WTC11 (cell line): Measurements from ENCODE around the gene PPP1R15B. TPM values are rescaled to one million over a fixed set of nuclear protein-coding genes. Genes with fewer than 3 reads are reported as not detected.

ENCODE experiments used
- ATAC-seq: fragments of 200-7000 bp; cut with Tn5 transposase; 2 replicates; pipeline ENCODE4 v1.10.0; 2021; ENCODE audit warnings: mild to moderate bottlenecking, moderate library complexity
- CTCF ChIA-PET: fragments of 300-600 bp; sonication (Branson Sonifier 250); formaldehyde crosslinking; loops from one replicate; lab custom pipeline; 2021; ENCODE audit warnings: antibody characterized with exemption; lab: Charles Lee
- POLR2A ChIA-PET: fragments of 350-600 bp; sonication (Branson Sonifier 250); formaldehyde crosslinking; loops from one replicate; lab custom pipeline; 2021; ENCODE audit warnings: antibody characterized with exemption; lab: Charles Lee
- DNase-seq: peaks from one replicate; pipeline ENCODE4 v3.0.0; 2021; ENCODE audit warnings: low spot score
- H3K27ac Mint-ChIP-seq: 2 replicates; pipeline ENCODE4 v1.8.0; 2021; ENCODE audit warnings: mixed read lengths
- H3K27me3 Mint-ChIP-seq: 2 replicates; pipeline ENCODE4 v1.8.0; 2021; ENCODE audit warnings: low read depth, mild to moderate bottlenecking, moderate library complexity, mixed read lengths
- H3K36me3 Mint-ChIP-seq: 2 replicates; pipeline ENCODE4 v1.8.0; 2021; ENCODE audit warnings: mixed read lengths
- H3K4me1 Mint-ChIP-seq: 2 replicates; pipeline ENCODE4 v1.8.0; 2022; ENCODE audit warnings: mixed read lengths
- H3K4me3 Mint-ChIP-seq: 2 replicates; pipeline ENCODE4 v1.8.0; 2021; ENCODE audit warnings: mild to moderate bottlenecking, moderate library complexity, mixed read lengths
- H3K9me3 Mint-ChIP-seq: 2 replicates; pipeline ENCODE4 v1.8.0; 2021; ENCODE audit warnings: mixed read lengths
- AFF4 ChIP-seq: sonication (generic); formaldehyde crosslinking; IDR thresholded peaks from 2 replicates; pipeline ENCODE4 v1.8.1; 2023; ENCODE audit warnings: mild to moderate bottlenecking, missing genetic modification reagents, borderline replicate concordance
- AR ChIP-seq: fragments of 250-450 bp; sonication (Bioruptor Pico); IDR thresholded peaks from 2 replicates; pipeline ENCODE4 v1.9.0; 2021; ENCODE audit warnings: mild to moderate bottlenecking
- CREB1 ChIP-seq: sonication (generic); formaldehyde crosslinking; IDR thresholded peaks from 2 replicates; pipeline ENCODE4 v1.8.0; 2023; ENCODE audit warnings: mild to moderate bottlenecking, missing genetic modification reagents
- ETV6 ChIP-seq: sonication (generic); formaldehyde crosslinking; IDR thresholded peaks from 2 replicates; pipeline ENCODE4 v1.8.1; 2022; ENCODE audit warnings: mild to moderate bottlenecking, missing genetic modification reagents
- FOXP1 ChIP-seq: sonication (generic); formaldehyde crosslinking; IDR thresholded peaks from 2 replicates; pipeline ENCODE4 v1.8.0; 2022; ENCODE audit warnings: missing genetic modification reagents, mild to moderate bottlenecking, moderate library complexity, borderline replicate concordance
- GTF2I ChIP-seq: fragments of 250-450 bp; sonication (Bioruptor Pico); conservative IDR thresholded peaks from 2 replicates; pipeline ENCODE4 v1.4.0; 2021; ENCODE audit warnings: mild to moderate bottlenecking
- IRF2 ChIP-seq: sonication (generic); formaldehyde crosslinking; IDR thresholded peaks from 2 replicates; pipeline ENCODE4 v1.8.0; 2022; ENCODE audit warnings: low read depth, missing genetic modification reagents, borderline replicate concordance
- JAZF1 ChIP-seq: fragments of 250-450 bp; sonication (Bioruptor Pico); IDR thresholded peaks from 2 replicates; pipeline ENCODE4 v1.9.0; 2021; ENCODE audit warnings: moderate library complexity, mild to moderate bottlenecking, inconsistent platforms
- JUN ChIP-seq: sonication (generic); formaldehyde crosslinking; IDR thresholded peaks from 2 replicates; pipeline ENCODE4 v1.8.0; 2023; ENCODE audit warnings: mild to moderate bottlenecking, missing genetic modification reagents
- NR1H2 ChIP-seq: sonication (generic); formaldehyde crosslinking; IDR thresholded peaks from 2 replicates; pipeline ENCODE4 v1.9.0; 2021; ENCODE audit warnings: mild to moderate bottlenecking, moderate library complexity, missing genetic modification reagents
- PREB ChIP-seq: sonication (generic); formaldehyde crosslinking; IDR thresholded peaks from 2 replicates; pipeline ENCODE4 v1.8.1; 2022; ENCODE audit warnings: mild to moderate bottlenecking, missing genetic modification reagents, moderate library complexity, borderline replicate concordance
- SOX15 ChIP-seq: fragments of 250-450 bp; sonication (Bioruptor Pico); IDR thresholded peaks from 2 replicates; pipeline ENCODE4 v1.9.0; 2021; ENCODE audit warnings: mild to moderate bottlenecking
- TP53 ChIP-seq: sonication (generic); formaldehyde crosslinking; IDR thresholded peaks from 2 replicates; pipeline ENCODE4 v1.8.1; 2023; ENCODE audit warnings: mild to moderate bottlenecking, missing genetic modification reagents
- USF1 ChIP-seq: sonication (generic); formaldehyde crosslinking; IDR thresholded peaks from 2 replicates; pipeline ENCODE4 v1.8.0; 2022; ENCODE audit warnings: mild to moderate bottlenecking, missing genetic modification reagents
- ZNF671 ChIP-seq: fragments of 250-450 bp; sonication (Bioruptor Pico); IDR thresholded peaks from 2 replicates; pipeline ENCODE4 v1.8.0; 2021; ENCODE audit warnings: mild to moderate bottlenecking
- total RNA-seq: library from RNA; stranded (reverse); gene quantifications from 3 replicates; pipeline ENCODE4 v1.2.3, GENCODE V29; 2021

The PPP1R15B gene
- total RNA-seq, 1 experiment from 2014 or later = 47.7 TPM

GRCh38 chr1:204411451-204412204 lies at the start of gene PPP1R15B (continued):
- TF ChIP-seq IRF2 (no peak), PREB (CRISPR knock-in tag) (no peak), JAZF1 (no peak), SOX15 (no peak), AR (CRISPR knock-in tag) (no peak), AFF4 (CRISPR knock-in tag) (peak; percentile 44; the same call in 1 of the 2 replicates), USF1 (peak; percentile 47; the same call in 1 of the 2 replicates), TP53 (no peak; the same call in 1 of the 2 replicates), ZNF671 (CRISPR knock-in tag) (no peak)

- DNase-seq = no peak
- Mint-ChIP-seq H3K4me1 (peaks cover 29% of the 10 kb centered on the region), H3K27ac (no peak overlapping the region; the same call in 1 of the 2 replicates), H3K9me3 (no peaks in the 10 kb centered on the region), H3K27me3 (no peaks in the 10 kb centered on the region), H3K4me3 (no peak overlapping the region)
- ChIA-PET CTCF (interaction anchor here (1.1 to 7.6 kb wide), 3 partner anchors 14 to 43 kb away, joined by 3 to 114 read pairs (median 63); no protein-coding TSS in a partner anchor), POLR2A (no interaction called here)
- ATAC-seq = no peak
- TF ChIP-seq AR (CRISPR knock-in tag) = no peak
- no peak for TF ChIP-seq ETV6 (CRISPR knock-in tag)
- no peak for TF ChIP-seq GTF2I (CRISPR knock-in tag)
- TF ChIP-seq FOXP1 (CRISPR knock-in tag) = no peak
- no peak for TF ChIP-seq JUN (CRISPR knock-in tag)
- TF ChIP-seq CREB1 (CRISPR knock-in tag) = no peak
- TF ChIP-seq NR1H2 (CRISPR knock-in tag) = no peak
- TF ChIP-seq, all 79 proteins: peak for 0
- H3K36me3 Mint-ChIP-seq = peaks cover 26% of the 10 kb centered on the region
Measured at GRCh38 chr1:204460346-204460745, 48.7 kb upstream of the PPP1R15B start.
